Caco-2 (cell line): ENCODE measurements around the gene NINJ1. TPM values are rescaled to one million over a fixed set of nuclear protein-coding genes. Genes with fewer than 3 reads are reported as not detected.

ENCODE experiments used
- BruUV-seq: library from RNA; stranded (reverse); fragments of 400-500 nt; replicated peaks from 2 replicates; lab custom pipeline; 2021; lab: Mats Ljungman, UMichigan
- CTCF ChIA-PET: fragments of 300-600 bp; sonication (Branson Sonifier 250); formaldehyde crosslinking; loops from one replicate; lab custom pipeline; 2022; ENCODE audit warnings: antibody characterized with exemption; lab: Charles Lee
- POLR2A ChIA-PET: fragments of 300-600 bp; sonication (Branson Sonifier 250); formaldehyde crosslinking; loops from one replicate; lab custom pipeline; 2022; ENCODE audit warnings: antibody characterized with exemption; lab: Charles Lee
- DNase-seq, 2 experiments: peaks; one replicate each; pipeline versions ENCODE4 v3.0.0 to v3.0.0-alpha.2; 2020 to 2022
- H3K27me3 ChIP-seq: replicated peaks from 2 replicates; pipeline ENCODE4 v1.6.0; 2011; ENCODE audit warnings: low read length; ENCODE audit not compliant: control insufficient read depth, insufficient read depth
- H3K36me3 ChIP-seq: 2 replicates; pipeline ENCODE4 v1.5.1; 2011; ENCODE audit warnings: low read length; ENCODE audit not compliant: control insufficient read depth, insufficient read depth
- H3K4me1 ChIP-seq: fragments of 250-450 bp; sonication (Bioruptor Pico); 2 replicates; pipeline ENCODE4 v1.5.1; 2020; ENCODE audit warnings: mild to moderate bottlenecking
- H3K4me3 ChIP-seq: 2 replicates; pipeline ENCODE4 v1.5.1; 2011; ENCODE audit warnings: low read depth, mild to moderate bottlenecking, control low read depth, low read length
- H3K9me3 ChIP-seq: fragments of 250-450 bp; sonication (Bioruptor Pico); 2 replicates; pipeline ENCODE4 v1.5.1; 2020; ENCODE audit warnings: mild to moderate bottlenecking, moderate library complexity
- H3K27ac Mint-ChIP-seq: one replicate; pipeline ENCODE4 v1.8.0; 2022; ENCODE audit warnings: mixed read lengths; ENCODE audit not compliant: unreplicated experiment
- H3K27me3 Mint-ChIP-seq: one replicate; pipeline ENCODE4 v1.8.0; 2022; ENCODE audit warnings: mixed read lengths; ENCODE audit not compliant: insufficient read depth, unreplicated experiment
- H3K36me3 Mint-ChIP-seq: one replicate; pipeline ENCODE4 v1.8.0; 2022; ENCODE audit warnings: mild to moderate bottlenecking, mixed read lengths; ENCODE audit not compliant: insufficient read depth, unreplicated experiment
- H3K4me1 Mint-ChIP-seq: one replicate; pipeline ENCODE4 v1.8.0; 2022; ENCODE audit warnings: low read depth, mixed read lengths; ENCODE audit not compliant: unreplicated experiment
- H3K4me3 Mint-ChIP-seq: one replicate; pipeline ENCODE4 v1.8.0; 2022; ENCODE audit warnings: mild to moderate bottlenecking, moderate library complexity, mixed read lengths; ENCODE audit not compliant: unreplicated experiment
- H3K9me3 Mint-ChIP-seq: one replicate; pipeline ENCODE4 v1.8.0; 2022; ENCODE audit warnings: mixed read lengths; ENCODE audit not compliant: unreplicated experiment
- CTCF ChIP-seq, 2 experiments: fragments of 200-600 bp in 1 of 2; IDR thresholded peaks; 1 replicate in 1 of 2; 2 replicates in 1 of 2; pipeline versions ENCODE4 v1.5.1 to v1.8.0; 2011 to 2022; ENCODE audit warnings: antibody characterized with exemption in 1 of 2, control low read depth in 1 of 2, inconsistent platforms in 1 of 2, low read depth in 1 of 2, low read length in 1 of 2, mild to moderate bottlenecking in 1 of 2, moderate library complexity in 1 of 2; ENCODE audit not compliant: insufficient read depth in 1 of 2, severe bottlenecking in 1 of 2, unreplicated experiment in 1 of 2
- intact Hi-C: fragments of 100-400 bp; cut with micrococcal nuclease; formaldehyde crosslinking; loops from one replicate; pipeline ENCODE4 v1.10.0; 2022; ENCODE audit not compliant: unreplicated experiment
- total RNA-seq: library from RNA; stranded (reverse); gene quantifications from 2 replicates; pipeline ENCODE4 v1.2.3, GENCODE V29; 2022

NINJ1 gene
- total RNA-seq, 1 experiment from 2014 or later, result 35.6 TPM

- H3K9me3 Mint-ChIP-seq, result no peaks in the 10 kb centered on the region
- intact Hi-C loops, result no loop called here
- TF ChIP-seq CTCF (IDR thresholded peaks at IDR 0.05; ENCODE audit: insufficient read depth in 1 of 2, low read depth in 1 of 2, low read length in 1 of 2, severe bottlenecking in 1 of 2, unreplicated experiment in 1 of 2), result no peak
- no peaks in the 10 kb centered on the region for H3K4me1 ChIP-seq
- H3K4me3 Mint-ChIP-seq, result no peak overlapping the region
- no TSS peak for BruUV-seq
- POLR2A ChIA-PET, result no interaction called here
- H3K36me3 Mint-ChIP-seq, result no peaks in the 10 kb centered on the region
- no peaks in the 10 kb centered on the region for H3K9me3 ChIP-seq
- H3K27ac Mint-ChIP-seq, result no peak overlapping the region
- CTCF ChIA-PET, result no interaction called here
- no peaks in the 10 kb centered on the region for H3K4me1 Mint-ChIP-seq
- H3K27me3 ChIP-seq, result no peaks in the 10 kb centered on the region
- no peak overlapping the region for H3K4me3 ChIP-seq
- DNase-seq, result no peak
- H3K36me3 ChIP-seq, result no peaks in the 10 kb centered on the region
- H3K27me3 Mint-ChIP-seq, result no peaks in the 10 kb centered on the region
Measured at GRCh38 chr9:93177676-93178075, 43.6 kb upstream of the NINJ1 start.

GRCh38 chr9:93174976-93175375 is 40.9 kb upstream of the NINJ1 start:
- BruUV-seq, result no TSS peak
- no peak for DNase-seq
- H3K9me3 Mint-ChIP-seq, result no peaks in the 10 kb centered on the region
- H3K36me3 Mint-ChIP-seq, result no peaks in the 10 kb centered on the region
- Histone ChIP-seq H3K4me3 (no peak overlapping the region), H3K9me3 (no peaks in the 10 kb centered on the region), H3K4me1 (no peaks in the 10 kb centered on the region), H3K27me3 (no peaks in the 10 kb centered on the region), H3K36me3 (no peaks in the 10 kb centered on the region)
- CTCF ChIA-PET, result no interaction called here
- no peak overlapping the region for H3K27ac Mint-ChIP-seq
- no peak overlapping the region for H3K4me3 Mint-ChIP-seq
- POLR2A ChIA-PET, result no interaction called here
- TF ChIP-seq CTCF (IDR thresholded peaks at IDR 0.05; ENCODE audit: insufficient read depth in 1 of 2, low read depth in 1 of 2, low read length in 1 of 2, severe bottlenecking in 1 of 2, unreplicated experiment in 1 of 2), result no peak
- intact Hi-C loops, result no loop called here
- no peaks in the 10 kb centered on the region for H3K4me1 Mint-ChIP-seq
- H3K27me3 Mint-ChIP-seq, result no peaks in the 10 kb centered on the region

- BruUV-seq, result no TSS peak
- Histone ChIP-seq H3K4me3 (no peak overlapping the region), H3K27me3 (no peaks in the 10 kb centered on the region), H3K4me1 (no peaks in the 10 kb centered on the region), H3K36me3 (no peaks in the 10 kb centered on the region), H3K9me3 (no peaks in the 10 kb centered on the region)
- Mint-ChIP-seq H3K9me3 (no peaks in the 10 kb centered on the region), H3K4me1 (no peaks in the 10 kb centered on the region), H3K27me3 (no peaks in the 10 kb centered on the region), H3K36me3 (no peaks in the 10 kb centered on the region), H3K27ac (no peak overlapping the region), H3K4me3 (no peak overlapping the region)
- no peak for TF ChIP-seq CTCF (IDR thresholded peaks at IDR 0.05; ENCODE audit: insufficient read depth in 1 of 2, low read depth in 1 of 2, low read length in 1 of 2, severe bottlenecking in 1 of 2, unreplicated experiment in 1 of 2)
- intact Hi-C loops, result no loop called here
- ChIA-PET POLR2A (no interaction called here), CTCF (no interaction called here)
- no peak for DNase-seq
Measured at GRCh38 chr9:93173365-93174051, 39.5 kb upstream of the NINJ1 start.
